ENCODE results near the gene ATF3. TPM values are rescaled to one million over a fixed set of nuclear protein-coding genes. Genes with fewer than 3 reads are reported as not detected.

ATF3 gene
- 29.8 TPM for total RNA-seq (2013)
- polyA plus RNA-seq: 100 to 1,000 TPM in 1 of 3 donors, 10 to 100 TPM in 2; 10.4 to 227 (median 13.3) TPM
- polyA minus RNA-seq: 52.5 and 63.3 TPM in 2 replicates
- total RNA-seq: 126 to 615 (median 316) reads per million in 11 experiments

GRCh38 chr1:212608392-212608958, at the start of gene ATF3:
TSS of gene ATF3 (plus strand) at chr1:212608761. CDS start at chr1:212615022, 6,261 bp downstream.
- H3K36me3 Mint-ChIP-seq: peaks cover 17 to 29% of the 10 kb centered on the region in 2 donors
- intact Hi-C loops (cut with micrococcal nuclease): loop anchor here (1.0 to 5.0 kb wide), 4 partner anchors 50 to 124 kb away; no protein-coding TSS in a partner anchor
- no peak for TF ChIP-seq CTCF (IDR thresholded peaks at IDR 0.05)
- peak within 1 kb of the TSS; percentile 95 to 97 for H3K4me3 Mint-ChIP-seq
- peaks cover 37% of the 10 kb centered on the region for H4K20me1 ChIP-seq (ENCODE audit: insufficient read depth, low read length)
- H3K4me1 ChIP-seq (ENCODE audit: control insufficient read depth in 1 of 2, insufficient read depth in 2 of 2, low read length in 2 of 2): peaks cover 29 to 38% of the 10 kb centered on the region in 2 donors
- H3K9ac ChIP-seq (ENCODE audit: insufficient read depth, low read length, poor library complexity, severe bottlenecking): peak within 1 kb of the TSS; percentile 92
- peak; percentile 98 to 100 (median 100) for DNase-seq
- H3K9me3 Mint-ChIP-seq: peaks cover 0 to 31% (median 10%) of the 10 kb centered on the region in 7 donors
- peaks cover 50 to 77% of the 10 kb centered on the region in 2 donors for H3K27me3 ChIP-seq (ENCODE audit: control insufficient read depth in 2 of 2, insufficient read depth in 2 of 2, low read length in 2 of 2)
- peak within 1 kb of the TSS; percentile 93 for H3K4me2 ChIP-seq (replicated peaks; ENCODE audit: extremely low read depth, low read length, poor library complexity, severe bottlenecking)
- WGBS (ENCODE audit: insufficient coverage): 0% methylated on average over 40 of the region's 54 CpGs
- H3K4me1 Mint-ChIP-seq: peaks cover 46% of the 10 kb centered on the region
- peaks cover 68 to 83% (median 83%) of the 10 kb centered on the region in 3 donors for H3K27me3 Mint-ChIP-seq (ENCODE audit: low read depth in 3 of 3)
- no peaks in the 10 kb centered on the region for H3K36me3 ChIP-seq (replicated peaks in 1 of 2; ENCODE audit: control insufficient read depth in 1 of 2, insufficient read depth in 2 of 2, low read length in 2 of 2)
- peak within 1 kb of the TSS; percentile 44 for H2AFZ ChIP-seq (ENCODE audit: insufficient read depth, low read depth, low read length, poor library complexity, severe bottlenecking)
- H3K27ac ChIP-seq (ENCODE audit: low read depth in 1 of 2, low read length in 2 of 2): peak within 1 kb of the TSS; percentile 84 to 91
- no peaks in the 10 kb centered on the region for H3K79me2 ChIP-seq (ENCODE audit: insufficient read depth, low read length)
- H3K4me3 ChIP-seq (replicated peaks in 1 of 3; ENCODE audit: low read depth in 2 of 3, low read length in 3 of 3): peak within 1 kb of the TSS; percentile 70 to 94 (median 83)
- peaks cover 0 to 13% of the 10 kb centered on the region in 2 donors for H3K9me3 ChIP-seq (replicated peaks in 1 of 2; ENCODE audit: control insufficient read depth in 1 of 2, insufficient read depth in 1 of 2, low read length in 2 of 2)
- peak within 1 kb of the TSS; percentile 90 to 98 (median 95) for H3K27ac Mint-ChIP-seq

GRCh38 chr1:212559929-212560328, 48.6 kb upstream of the ATF3 start:
- 93% methylated on average over 8 of the region's 11 CpGs for WGBS (ENCODE audit: insufficient coverage)
- Histone ChIP-seq H2AFZ (ENCODE audit: insufficient read depth, low read depth, low read length, poor library complexity, severe bottlenecking) (no peak overlapping the region), H3K9ac (ENCODE audit: insufficient read depth, low read length, poor library complexity, severe bottlenecking) (no peak overlapping the region), H3K9me3 (replicated peaks in 1 of 2; ENCODE audit: control insufficient read depth in 1 of 2, insufficient read depth in 1 of 2, low read length in 2 of 2) (no peaks in the 10 kb centered on the region), H3K27ac (ENCODE audit: low read depth in 1 of 2, low read length in 2 of 2) (no peak overlapping the region), H3K27me3 (ENCODE audit: control insufficient read depth in 2 of 2, insufficient read depth in 2 of 2, low read length in 2 of 2) (peaks cover 0 to 12% of the 10 kb centered on the region in 2 donors), H4K20me1 (ENCODE audit: insufficient read depth, low read length) (no peaks in the 10 kb centered on the region), H3K36me3 (replicated peaks in 1 of 2; ENCODE audit: control insufficient read depth in 1 of 2, insufficient read depth in 2 of 2, low read length in 2 of 2) (no peaks in the 10 kb centered on the region), H3K4me2 (replicated peaks; ENCODE audit: extremely low read depth, low read length, poor library complexity, severe bottlenecking) (no peak overlapping the region), H3K79me2 (ENCODE audit: insufficient read depth, low read length) (no peaks in the 10 kb centered on the region), H3K4me3 (replicated peaks in 1 of 3; ENCODE audit: low read depth in 2 of 3, low read length in 3 of 3) (no peak overlapping the region), H3K4me1 (ENCODE audit: control insufficient read depth in 1 of 2, insufficient read depth in 2 of 2, low read length in 2 of 2) (peaks cover 15 to 17% of the 10 kb centered on the region in 2 donors)
- DNase-seq: no peak
- Mint-ChIP-seq H3K27me3 (ENCODE audit: low read depth in 3 of 3) (peaks cover 3 to 11% (median 9%) of the 10 kb centered on the region in 3 donors), H3K9me3 (peaks cover 2 to 9% (median 5%) of the 10 kb centered on the region in 7 donors), H3K36me3 (peaks cover 4 to 6% of the 10 kb centered on the region in 2 donors), H3K27ac (peak overlapping the region; percentile 94 to 99 (median 97)), H3K4me1 (peaks cover 15% of the 10 kb centered on the region), H3K4me3 (no peak overlapping the region)
- intact Hi-C loops (cut with micrococcal nuclease): loop anchor here (2.0 to 5.0 kb wide), 3 partner anchors 17 to 73 kb away; no protein-coding TSS in a partner anchor
- TF ChIP-seq CTCF (IDR thresholded peaks at IDR 0.05): no peak
